Measurements from ENCODE around the gene ADGRL2.

Gene ADGRL2

GRCh38 chr1:81948495-81948894 is 147.8 kb downstream of the ADGRL2 start:
- H3K4me3 ChIP-seq (ENCODE audit: low read length): no peak overlapping the region
- no peak for DNase-seq (ENCODE audit: low read depth)
- TF ChIP-seq, protein P1, sequence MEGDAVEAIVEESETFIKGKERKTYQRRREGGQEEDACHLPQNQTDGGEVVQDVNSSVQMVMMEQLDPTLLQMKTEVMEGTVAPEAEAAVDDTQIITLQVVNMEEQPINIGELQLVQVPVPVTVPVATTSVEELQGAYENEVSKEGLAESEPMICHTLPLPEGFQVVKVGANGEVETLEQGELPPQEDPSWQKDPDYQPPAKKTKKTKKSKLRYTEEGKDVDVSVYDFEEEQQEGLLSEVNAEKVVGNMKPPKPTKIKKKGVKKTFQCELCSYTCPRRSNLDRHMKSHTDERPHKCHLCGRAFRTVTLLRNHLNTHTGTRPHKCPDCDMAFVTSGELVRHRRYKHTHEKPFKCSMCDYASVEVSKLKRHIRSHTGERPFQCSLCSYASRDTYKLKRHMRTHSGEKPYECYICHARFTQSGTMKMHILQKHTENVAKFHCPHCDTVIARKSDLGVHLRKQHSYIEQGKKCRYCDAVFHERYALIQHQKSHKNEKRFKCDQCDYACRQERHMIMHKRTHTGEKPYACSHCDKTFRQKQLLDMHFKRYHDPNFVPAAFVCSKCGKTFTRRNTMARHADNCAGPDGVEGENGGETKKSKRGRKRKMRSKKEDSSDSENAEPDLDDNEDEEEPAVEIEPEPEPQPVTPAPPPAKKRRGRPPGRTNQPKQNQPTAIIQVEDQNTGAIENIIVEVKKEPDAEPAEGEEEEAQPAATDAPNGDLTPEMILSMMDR (conservative IDR thresholded peaks at IDR 0.05; ENCODE audit: low read length): no peak

DNA sequence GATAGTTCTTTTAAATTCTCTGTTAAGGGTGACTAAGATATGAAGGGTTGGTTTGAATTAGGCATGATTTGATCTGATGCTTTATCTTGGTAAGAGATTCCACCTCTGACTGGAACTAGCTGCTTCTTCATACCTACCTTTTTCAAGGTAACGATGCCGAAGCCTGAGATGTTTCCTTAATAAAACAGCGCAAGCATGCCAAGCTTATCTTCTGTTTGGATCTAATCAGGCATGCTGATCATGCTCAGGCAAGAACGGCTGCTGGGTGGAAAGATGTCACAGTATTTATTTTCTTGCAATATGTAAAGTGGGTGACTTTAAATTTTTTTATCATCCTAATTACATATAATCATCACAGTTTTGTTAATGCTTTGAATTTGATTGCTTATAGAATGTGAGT is 148.7 kb downstream of the ADGRL2 start:
- TF ChIP-seq, protein P1 (conservative IDR thresholded peaks at IDR 0.05; ENCODE audit: low read length): no peak
- DNase-seq (ENCODE audit: low read depth): no peak
- H3K4me3 ChIP-seq (ENCODE audit: low read length): no peak overlapping the region

- DNase-seq (ENCODE audit: low read depth): no peak
- H3K4me3 ChIP-seq (ENCODE audit: low read length): no peak overlapping the region
- TF ChIP-seq, protein P1 (conservative IDR thresholded peaks at IDR 0.05; ENCODE audit: low read length): no peak
Measured at GRCh38 chr1:81950037-81950436, 149.3 kb downstream of the ADGRL2 start.

DNA sequence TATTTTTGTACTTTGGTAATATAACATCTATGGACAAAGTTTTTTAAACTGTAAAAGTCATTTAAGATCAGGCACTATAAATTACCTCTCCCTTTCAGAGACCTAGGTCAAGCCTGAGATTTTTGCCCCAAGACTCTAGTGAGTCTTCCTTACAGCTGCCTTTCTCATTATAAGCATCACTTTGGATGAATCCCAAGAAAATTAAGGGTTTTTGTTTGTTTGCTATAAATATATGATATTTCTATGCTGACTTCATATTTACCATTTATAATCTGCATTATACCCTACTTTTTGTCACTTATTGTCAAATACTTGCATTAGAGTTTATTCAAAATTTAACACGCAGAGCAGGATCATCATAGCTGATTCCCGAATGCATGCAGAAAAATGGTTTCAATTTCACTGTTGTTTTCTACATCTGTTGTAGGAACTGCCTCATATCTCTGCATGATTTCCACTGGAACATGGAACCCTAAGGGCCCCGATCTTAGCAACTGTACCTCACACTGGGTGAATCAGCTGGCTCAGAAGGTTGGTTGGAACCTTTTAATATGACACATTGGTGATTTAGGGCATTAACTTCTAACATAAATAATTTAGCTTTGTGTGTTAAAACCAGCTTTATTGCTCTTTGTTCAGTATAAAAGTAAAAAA is 150.0 kb downstream of the ADGRL2 start:
- no peak overlapping the region for H3K4me3 ChIP-seq (ENCODE audit: low read length)
- peak; percentile 2 for DNase-seq (ENCODE audit: low read depth)
- TF ChIP-seq, protein P1 (conservative IDR thresholded peaks at IDR 0.05; ENCODE audit: low read length): no peak

DNA sequence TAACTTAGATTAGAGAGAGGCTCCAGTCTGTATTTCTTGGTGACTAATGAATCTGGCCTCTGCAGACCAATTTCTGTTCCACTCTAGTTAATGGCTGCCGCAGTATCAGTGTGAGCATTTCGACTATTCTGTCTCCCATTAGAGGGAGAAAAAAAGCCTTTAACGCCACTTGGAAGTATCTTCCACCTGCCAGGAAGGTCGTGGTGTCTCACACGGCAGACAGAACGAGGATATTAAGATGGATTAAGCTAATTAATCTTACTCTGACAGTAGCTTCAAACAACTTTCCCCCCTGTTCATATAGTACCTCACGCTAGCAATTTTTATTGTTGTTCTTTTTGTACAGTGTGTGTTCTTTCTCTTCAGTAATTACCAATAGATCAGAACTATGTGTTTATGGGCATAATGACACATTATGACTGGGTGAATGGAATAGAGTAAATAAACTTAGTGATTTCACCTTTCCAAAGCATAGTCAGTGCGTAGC is 153.8 kb downstream of the ADGRL2 start:
- no peak for DNase-seq (ENCODE audit: low read depth)
- H3K4me3 ChIP-seq (ENCODE audit: low read length): no peak overlapping the region
- TF ChIP-seq, protein P1 (conservative IDR thresholded peaks at IDR 0.05; ENCODE audit: low read length): no peak

DNA sequence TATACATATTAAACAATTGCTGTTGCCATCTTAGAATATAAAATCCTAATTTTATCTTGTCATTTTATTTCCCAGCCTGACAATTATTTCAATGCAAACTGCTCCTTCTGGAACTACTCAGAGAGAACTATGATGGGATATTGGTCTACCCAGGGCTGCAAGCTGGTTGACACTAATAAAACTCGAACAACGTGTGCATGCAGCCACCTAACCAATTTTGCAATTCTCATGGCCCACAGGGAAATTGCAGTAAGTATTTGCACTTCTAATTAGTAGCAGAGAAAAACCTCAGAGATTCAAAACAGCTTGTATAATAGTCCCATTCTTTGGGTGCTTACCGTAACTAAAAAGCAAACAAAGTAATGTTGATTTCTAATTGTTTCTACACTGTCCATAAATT is 167.2 kb downstream of the ADGRL2 start:
- DNase-seq (ENCODE audit: low read depth): peak; percentile 19
- H3K4me3 ChIP-seq (ENCODE audit: low read length): no peak overlapping the region
- TF ChIP-seq, protein P1 (conservative IDR thresholded peaks at IDR 0.05; ENCODE audit: low read length): no peak

- TF ChIP-seq, protein P1 (conservative IDR thresholded peaks at IDR 0.05; ENCODE audit: low read length): no peak
- H3K4me3 ChIP-seq (ENCODE audit: low read length): no peak overlapping the region
- no peak for DNase-seq (ENCODE audit: low read depth)
Measured at GRCh38 chr1:81970416-81970815, 169.7 kb downstream of the ADGRL2 start.

Measured in AG10803 (cell line).